Measurements from ENCODE around the gene HLA-DQB1.

DNA sequence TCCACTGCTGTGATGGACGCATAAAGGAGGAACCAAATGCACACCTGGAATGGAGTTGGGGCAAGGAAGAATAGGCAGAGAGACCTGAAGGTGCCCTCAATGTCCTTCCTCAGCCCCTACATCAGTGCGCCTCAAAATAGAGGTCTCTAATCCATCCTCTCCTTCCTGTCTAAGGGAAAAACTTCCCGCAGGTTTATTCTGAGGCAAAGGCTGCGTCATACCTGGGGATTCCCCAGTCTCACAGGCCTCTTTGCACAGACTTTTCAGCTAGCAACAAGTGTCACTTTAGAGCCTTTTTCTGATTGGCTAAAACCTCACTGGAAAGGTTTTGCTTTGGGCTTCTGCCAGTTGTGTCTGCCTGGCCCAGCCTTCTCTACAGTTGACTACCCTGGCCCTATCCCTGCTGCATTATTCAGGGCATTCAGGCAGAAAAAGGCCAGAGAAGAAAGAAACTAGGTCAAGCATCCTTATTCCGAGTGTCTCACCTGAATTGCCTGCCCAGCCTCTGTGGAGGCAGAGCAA, 1.8 kb upstream of the HLA-DQB1 start:
- TF ChIP-seq POLR2A (IDR thresholded peaks at IDR 0.05) (no peak), POLR2AphosphoS5 (IDR thresholded peaks at IDR 0.05) (no peak), EP300 (IDR thresholded peaks at IDR 0.05; ENCODE audit: low read depth) (no peak), CTCF (IDR thresholded peaks at IDR 0.05) (no peak)
